Umbilical cord (tissue), 2 donors: ENCODE data around the gene MYO15A. TPM values are rescaled to one million over a fixed set of nuclear protein-coding genes. Genes with fewer than 3 reads are reported as not detected.
"Not testable (repeated sequence)": the region's sequence is repeated elsewhere in the genome, so short reads cannot be mapped to it uniquely, and the experiment has no call there.

Experiments
- DNase-seq: peaks from one replicate; pipeline ENCODE4 v3.0.0-alpha.2; 2015; ENCODE audit warnings: low spot score
- total RNA-seq: library from RNA; depleted of rRNA; stranded (reverse); fragments of >200 nt; gene quantifications from one replicate; pipeline ENCODE4 v1.2.3, GENCODE V29; 2014; ENCODE audit warnings: low replicate concordance; ENCODE audit not compliant: insufficient read depth

Gene MYO15A
- total RNA-seq, 1 donor from 2014 or later, result 4.3 TPM

- no peak for DNase-seq
These were observed 105.2 kb downstream of the MYO15A start for GRCh38 chr17:18213666-18214270.

- not testable (repeated sequence) for DNase-seq
These were observed 108.3 kb downstream of the MYO15A start for GRCh38 chr17:18216906-18217305.

GRCh38 chr17:18217412-18218015 lies 109.0 kb downstream of the MYO15A start:
- peak; percentile 60 for DNase-seq

- peak; percentile 25 for DNase-seq
These were observed 110.3 kb downstream of the MYO15A start for GRCh38 chr17:18218756-18219415.

- no peak for DNase-seq
These were observed 115.5 kb downstream of the MYO15A start for GRCh38 chr17:18224053-18224386.

- peak; percentile 66 for DNase-seq
These were observed 116.0 kb downstream of the MYO15A start for GRCh38 chr17:18224387-18225120.

- peak; percentile 97 for DNase-seq
These were observed 116.6 kb downstream of the MYO15A start, which contains the start of gene LLGL1 for GRCh38 chr17:18225121-18225641. LLGL1 (plus strand) TSS chr17:18225635; CDS start chr17:18225683, 48 bp downstream.

- peak; percentile 43 for DNase-seq
These were observed 117.2 kb downstream of the MYO15A start for GRCh38 chr17:18225642-18226283.

- no peak for DNase-seq
These were observed 117.9 kb downstream of the MYO15A start for GRCh38 chr17:18226284-18226945.

GRCh38 chr17:18227635-18228034 lies 119.1 kb downstream of the MYO15A start:
- DNase-seq, result no peak

- DNase-seq, result no peak
These were observed 119.7 kb downstream of the MYO15A start for GRCh38 chr17:18228176-18228682.

- DNase-seq, result no peak
These were observed 120.7 kb downstream of the MYO15A start for GRCh38 chr17:18229254-18229653.

Other genes with a start within 250 kb of the MYO15A start
- 35.2 TPM for gene TOM1L2, start 136.4 kb upstream of the MYO15A start, total RNA-seq
- 5.1 TPM for gene DRC3, start 135.9 kb upstream of the MYO15A start, total RNA-seq
- gene ATPAF2, start 69.6 kb upstream of the MYO15A start, total RNA-seq, result 16.6 TPM
- 5.5 TPM for gene GID4, start 69.3 kb upstream of the MYO15A start, total RNA-seq
- 25.3 TPM for gene DRG2, start 20.8 kb upstream of the MYO15A start, total RNA-seq
- gene ALKBH5, start 75.1 kb downstream of the MYO15A start, total RNA-seq, result 86.2 TPM
- gene LLGL1, start 116.9 kb downstream of the MYO15A start, total RNA-seq, result 21.2 TPM
- gene FLII, start 150.0 kb downstream of the MYO15A start, total RNA-seq, result 118 TPM
- 15.9 TPM for gene MIEF2, start 151.9 kb downstream of the MYO15A start, total RNA-seq
- gene TOP3A, start 206.2 kb downstream of the MYO15A start, total RNA-seq, result 16.1 TPM
- gene SMCR8, start 206.5 kb downstream of the MYO15A start, total RNA-seq, result 7.2 TPM